ENCODE measurements around the gene CDK8.

- TF ChIP-seq EZH2 (IDR thresholded peaks at IDR 0.05; ENCODE audit: low read length, missing control alignments): no peak
- no peak for TF ChIP-seq CTCF (conservative IDR thresholded peaks at IDR 0.05 in 1 of 2, IDR thresholded peaks at IDR 0.05 in 1 of 2; ENCODE audit: low read depth in 1 of 2, low read length in 2 of 2)
Observed at GRCh38 chr13:26320766-26321165, 66.8 kb downstream of the CDK8 start.
